MM.1S (cell line): ENCODE data around the gene LYRM4.

ENCODE experiments used
- CTCF ChIP-seq: fragments of 300-600 bp; sonication (generic); IDR thresholded peaks from 2 replicates; pipeline ENCODE4 v1.5.1; 2016; ENCODE audit warnings: antibody characterized with exemption, low read length, mixed read lengths
- EZH2 ChIP-seq: fragments of 300-600 bp; sonication (generic); optimal IDR thresholded peaks from 2 replicates; pipeline ENCODE3; 2017; ENCODE audit warnings: low read depth, mild to moderate bottlenecking, antibody characterized with exemption, low read length, mixed read lengths
- EZH2phosphoT487 ChIP-seq: fragments of 300-600 bp; sonication (generic); IDR thresholded peaks from 2 replicates; pipeline ENCODE4 v1.6.1; 2018; ENCODE audit warnings: antibody characterized with exemption, low read length

GRCh38 chr6:5215799-5216198 lies 45.0 kb downstream of the LYRM4 start:
- no peak for TF ChIP-seq CTCF
- TF ChIP-seq EZH2 = no peak
- TF ChIP-seq EZH2phosphoT487 = no peak
